ENCODE data around the gene TBC1D10B.

TBC1D10B gene

GRCh38 chr16:30394592-30395154, 24.4 kb upstream of the TBC1D10B start:
- TF ChIP-seq JUND (IDR thresholded peaks at IDR 0.05; ENCODE audit: low read depth): no peak
- in situ Hi-C loops (cut with HindIII; ENCODE audit: low pct_unique_long_range_greater_than_20kb, low sequenced_read_pairs): no loop called here
- DNase-seq (ENCODE audit: low read depth in 1 of 2, low spot score in 1 of 2): no peak

- DNase-seq (ENCODE audit: low read depth in 1 of 2, low spot score in 1 of 2): no peak
- in situ Hi-C loops (cut with HindIII; ENCODE audit: low pct_unique_long_range_greater_than_20kb, low sequenced_read_pairs): no loop called here
- no peak for TF ChIP-seq JUND (IDR thresholded peaks at IDR 0.05; ENCODE audit: low read depth)
Measured at GRCh38 chr16:30383521-30383920, 13.2 kb upstream of the TBC1D10B start.

- DNase-seq (ENCODE audit: low read depth in 1 of 2, low spot score in 1 of 2): no peak
- in situ Hi-C loops (cut with HindIII; ENCODE audit: low pct_unique_long_range_greater_than_20kb, low sequenced_read_pairs): no loop called here
Measured at GRCh38 chr16:30382111-30382881, 12.0 kb upstream of the TBC1D10B start, which contains the start of gene SEPTIN1. Gene SEPTIN1 (minus strand): TSS chr16:30382561. CDS start chr16:30382542, 19 bp downstream.

GRCh38 chr16:30381291-30382041, 11.2 kb upstream of the TBC1D10B start:
- no peak for TF ChIP-seq JUND (IDR thresholded peaks at IDR 0.05; ENCODE audit: low read depth)
- in situ Hi-C loops (cut with HindIII; ENCODE audit: low pct_unique_long_range_greater_than_20kb, low sequenced_read_pairs): no loop called here
- no peak for DNase-seq (ENCODE audit: low read depth in 1 of 2, low spot score in 1 of 2)

More at GRCh38 chr16:30382111-30382881, 12.0 kb upstream of the TBC1D10B start, which contains the start of gene SEPTIN1:
- TF ChIP-seq JUND (IDR thresholded peaks at IDR 0.05; ENCODE audit: low read depth): no peak

GRCh38 chr16:30380803-30381208, 10.5 kb upstream of the TBC1D10B start:
- in situ Hi-C loops (cut with HindIII; ENCODE audit: low pct_unique_long_range_greater_than_20kb, low sequenced_read_pairs): no loop called here
- TF ChIP-seq JUND (IDR thresholded peaks at IDR 0.05; ENCODE audit: low read depth): no peak
- no peak for DNase-seq (ENCODE audit: low read depth in 1 of 2, low spot score in 1 of 2)

GRCh38 chr16:30380072-30380802, 9.9 kb upstream of the TBC1D10B start:
- in situ Hi-C loops (cut with HindIII; ENCODE audit: low pct_unique_long_range_greater_than_20kb, low sequenced_read_pairs): no loop called here
- no peak for DNase-seq (ENCODE audit: low read depth in 1 of 2, low spot score in 1 of 2)
- TF ChIP-seq JUND (IDR thresholded peaks at IDR 0.05; ENCODE audit: low read depth): no peak

GRCh38 chr16:30379158-30379783, 9.0 kb upstream of the TBC1D10B start:
- in situ Hi-C loops (cut with HindIII; ENCODE audit: low pct_unique_long_range_greater_than_20kb, low sequenced_read_pairs): no loop called here
- DNase-seq (ENCODE audit: low read depth in 1 of 2, low spot score in 1 of 2): no peak
- no peak for TF ChIP-seq JUND (IDR thresholded peaks at IDR 0.05; ENCODE audit: low read depth)

GRCh38 chr16:30378236-30379157, 8.2 kb upstream of the TBC1D10B start:
- in situ Hi-C loops (cut with HindIII; ENCODE audit: low pct_unique_long_range_greater_than_20kb, low sequenced_read_pairs): no loop called here
- no peak for TF ChIP-seq JUND (IDR thresholded peaks at IDR 0.05; ENCODE audit: low read depth)

GRCh38 chr16:30377812-30378235, 7.5 kb upstream of the TBC1D10B start:
- peak; percentile 80 to 91 for DNase-seq (ENCODE audit: low read depth in 1 of 2, low spot score in 1 of 2)
- TF ChIP-seq JUND (IDR thresholded peaks at IDR 0.05; ENCODE audit: low read depth): no peak
- in situ Hi-C loops (cut with HindIII; ENCODE audit: low pct_unique_long_range_greater_than_20kb, low sequenced_read_pairs): no loop called here

More at GRCh38 chr16:30378236-30379157, 8.2 kb upstream of the TBC1D10B start:
- peak; percentile 93 to 98 for DNase-seq (ENCODE audit: low read depth in 1 of 2, low spot score in 1 of 2)

GRCh38 chr16:30377050-30377811, 6.9 kb upstream of the TBC1D10B start:
- no peak for TF ChIP-seq JUND (IDR thresholded peaks at IDR 0.05; ENCODE audit: low read depth)
- in situ Hi-C loops (cut with HindIII; ENCODE audit: low pct_unique_long_range_greater_than_20kb, low sequenced_read_pairs): no loop called here
- DNase-seq (ENCODE audit: low read depth in 1 of 2, low spot score in 1 of 2): no peak
